GM21381 (cell line): ENCODE data around the gene TBC1D22A.

Experiments
- ATAC-seq: cut with Tn5 transposase; IDR thresholded peaks from one replicate; pipeline ENCODE4 v1.9.1; 2021; ENCODE audit warnings: mild to moderate bottlenecking, moderate library complexity; ENCODE audit not compliant: unreplicated experiment

Gene TBC1D22A

GRCh38 chr22:47064016-47064415, 301.6 kb downstream of the TBC1D22A start:
- ATAC-seq: no peak

GRCh38 chr22:47064416-47064815, 302.0 kb downstream of the TBC1D22A start:
- no peak for ATAC-seq

GRCh38 chr22:47065756-47066615, 303.5 kb downstream of the TBC1D22A start:
- no peak for ATAC-seq

GRCh38 chr22:47066616-47066905, 304.1 kb downstream of the TBC1D22A start:
- no peak for ATAC-seq

- ATAC-seq: no peak
Measured at GRCh38 chr22:47067321-47067890, 305.0 kb downstream of the TBC1D22A start.

- ATAC-seq: no peak
Measured at GRCh38 chr22:47067911-47068625, 305.6 kb downstream of the TBC1D22A start.

- ATAC-seq: no peak
Measured at GRCh38 chr22:47068626-47068996, 306.2 kb downstream of the TBC1D22A start.

- no peak for ATAC-seq
Measured at GRCh38 chr22:47069270-47069669, 306.8 kb downstream of the TBC1D22A start.

GRCh38 chr22:47071078-47071806, 308.8 kb downstream of the TBC1D22A start:
- no peak for ATAC-seq

- ATAC-seq: no peak
Measured at GRCh38 chr22:47071807-47072641, 309.6 kb downstream of the TBC1D22A start.

- no peak for ATAC-seq
Measured at GRCh38 chr22:47072642-47072967, 310.2 kb downstream of the TBC1D22A start.

GRCh38 chr22:47073075-47073474, 310.6 kb downstream of the TBC1D22A start:
- no peak for ATAC-seq

- no peak for ATAC-seq
Measured at GRCh38 chr22:47074105-47074504, 311.7 kb downstream of the TBC1D22A start.

- ATAC-seq: no peak
Measured at GRCh38 chr22:47075568-47075967, 313.1 kb downstream of the TBC1D22A start.

- ATAC-seq: no peak
Measured at GRCh38 chr22:47076758-47077157, 314.3 kb downstream of the TBC1D22A start.

GRCh38 chr22:47080100-47080499, 317.6 kb downstream of the TBC1D22A start:
- no peak for ATAC-seq

GRCh38 chr22:47082505-47082904, 320.1 kb downstream of the TBC1D22A start:
- ATAC-seq: no peak

- ATAC-seq: no peak
Measured at GRCh38 chr22:47083379-47083986, 321.0 kb downstream of the TBC1D22A start.

- no peak for ATAC-seq
Measured at GRCh38 chr22:47084226-47084625, 321.8 kb downstream of the TBC1D22A start.

GRCh38 chr22:47086596-47087248, 324.3 kb downstream of the TBC1D22A start:
- ATAC-seq: no peak
